SK-N-MC (cell line): ENCODE results near the gene SAMD14.

Source experiments
- EZH2 ChIP-seq: fragments of 200-600 bp; sonication (generic); IDR thresholded peaks from one replicate; pipeline ENCODE4 v1.6.1; 2017; ENCODE audit warnings: antibody characterized with exemption
- FOXP2 ChIP-seq: optimal IDR thresholded peaks from 2 replicates; pipeline ENCODE3; 2011; ENCODE audit warnings: mild to moderate bottlenecking, moderate library complexity; ENCODE audit not compliant: insufficient read depth; ENCODE audit errors: extremely low read length, control extremely low read depth
- POLR2AphosphoS5 ChIP-seq: IDR thresholded peaks from 2 replicates; pipeline ENCODE4 v1.6.1; 2012; ENCODE audit warnings: mild to moderate bottlenecking, low read depth, low read length, borderline replicate concordance

- no peak for TF ChIP-seq EZH2
- TF ChIP-seq POLR2AphosphoS5: no peak
- TF ChIP-seq FOXP2: no peak
These were observed 53.2 kb downstream of the SAMD14 start for GRCh38 chr17:50076591-50077235.
